Aorta (tissue), 5 donors: ENCODE measurements around the gene SNRNP25. TPM values are rescaled to one million over a fixed set of nuclear protein-coding genes. Genes with fewer than 3 reads are reported as not detected.

ENCODE experiments used
- ATAC-seq: fragments of 200-7000 bp; cut with Tn5 transposase; one replicate; pipeline ENCODE4 v1.9.1; 2022; ENCODE audit warnings: moderate library complexity; ENCODE audit not compliant: low FRiP score
- DNase-seq, 2 donors: peaks; one replicate each; pipeline ENCODE4 v3.0.0-alpha.2; 2020
- H3K27ac ChIP-seq, 2 donors: one replicate each; pipeline ENCODE4 v1.5.1; 2013; ENCODE audit warnings: low read length in 2 of 2, mild to moderate bottlenecking in 2 of 2, moderate library complexity in 2 of 2, control low read depth in 1 of 2, inconsistent platforms in 1 of 2, low read depth in 1 of 2
- H3K27me3 ChIP-seq, 2 donors: one replicate each; pipeline ENCODE4 v1.6.1; 2013; ENCODE audit warnings: control low read depth in 1 of 2, low read length in 1 of 2, mild to moderate bottlenecking in 1 of 2, moderate library complexity in 1 of 2; ENCODE audit not compliant: insufficient read depth in 2 of 2, control insufficient read depth in 1 of 2
- H3K36me3 ChIP-seq, 2 donors: one replicate each; pipeline ENCODE4 v1.6.1; 2013; ENCODE audit warnings: control low read depth in 1 of 2, low read length in 1 of 2, mild to moderate bottlenecking in 1 of 2; ENCODE audit not compliant: insufficient read depth in 2 of 2, control insufficient read depth in 1 of 2
- H3K4me1 ChIP-seq, 2 donors: one replicate each; pipeline ENCODE4 v1.6.1; 2013; ENCODE audit warnings: low read length in 2 of 2, control low read depth in 1 of 2, mild to moderate bottlenecking in 1 of 2, moderate library complexity in 1 of 2; ENCODE audit not compliant: insufficient read depth in 2 of 2, control insufficient read depth in 1 of 2
- H3K4me3 ChIP-seq, 2 donors: one replicate each; pipeline ENCODE4 v1.5.1; 2013; ENCODE audit warnings: low read length in 2 of 2, control low read depth in 1 of 2, mild to moderate bottlenecking in 1 of 2
- H3K9me3 ChIP-seq: one replicate; pipeline ENCODE4 v1.6.1; 2013; ENCODE audit warnings: mild to moderate bottlenecking, low read length; ENCODE audit not compliant: control insufficient read depth
- WGBS, 2 donors: extraction: QIAGEN DNeasy Blood & Tissue Kit; methylation state at CpG; one replicate each; pipeline ENCODE4 v1.1.7; 2013; 5-methylcytosine and 5-hydroxymethylcytosine counted together
- intact Hi-C, 2 donors: fragments of 100-400 bp; cut with DNase I; formaldehyde crosslinking; loops; one replicate each; pipeline versions ENCODE4 v1.14.2 to v1.15.0; 2022
- polyA plus RNA-seq, 2 donors: library from polyadenylated mRNA; stranded (reverse); fragments of 200-250 nt; gene quantifications; one replicate each; pipeline ENCODE4 v1.2.3, GENCODE V29; 2013
- total RNA-seq, 2 donors: library from RNA; stranded (reverse); fragmentation: NEBNext Ultra II Directional; extraction: Animal tissue kit (Norgen Biotek cat#: 25700); gene quantifications; one replicate each; pipeline ENCODE4 v1.2.1, GENCODE V29; 2021
- donor health status: healthy with polysubstance abuse.
- donor health status: Bipolar disorder and iron deficiency.
- donor health status: DM: no; HTN: no; CAD: no.
- donor health status: DM: no; HTN: no; CAD: no.
- donor health status: DM: yes; HTN: yes; CAD: no.

SNRNP25 gene
- total and polyA plus RNA-seq, 4 donors, result 10.7 to 32.2 (median 14.8) TPM

GRCh38 chr16:78444-79150 is 25.0 kb downstream of the SNRNP25 start:
- H3K27me3 ChIP-seq, result no peaks in the 10 kb centered on the region
- H3K9me3 ChIP-seq, result no peaks in the 10 kb centered on the region
- peak overlapping the region; percentile 72 to 76 for H3K27ac ChIP-seq

GRCh38 chr16:79151-80054 is 25.8 kb downstream of the SNRNP25 start:
- Histone ChIP-seq H3K9me3 (no peaks in the 10 kb centered on the region), H3K27ac (peak overlapping the region; percentile 67 to 72), H3K27me3 (no peaks in the 10 kb centered on the region), H3K4me1 (peaks cover 0 to 3% of the 10 kb centered on the region in 2 donors), H3K4me3 (no peak overlapping the region), H3K36me3 (peaks cover 0 to 2% of the 10 kb centered on the region in 2 donors)
- no peak for ATAC-seq
- 58 to 61% methylated on average over 32 of the region's 32 CpGs for WGBS, 2 donors
- no peak for DNase-seq
- intact Hi-C loops, result no loop called here

More at GRCh38 chr16:78444-79150, 25.0 kb downstream of the SNRNP25 start:
- ATAC-seq, result peak; percentile 5
- DNase-seq, result no peak
- WGBS, 2 donors, result 1% methylated on average over 35 to 36 of the region's 36 CpGs
- intact Hi-C loops, result no loop called here
- Histone ChIP-seq H3K4me1 (peaks cover 0 to 3% of the 10 kb centered on the region in 2 donors), H3K36me3 (peaks cover 0 to 2% of the 10 kb centered on the region in 2 donors), H3K4me3 (peak overlapping the region; percentile 74 to 77)

GRCh38 chr16:83060-83603 is 29.5 kb downstream of the SNRNP25 start:
- Histone ChIP-seq H3K36me3 (peaks cover 0 to 4% of the 10 kb centered on the region in 2 donors), H3K9me3 (no peaks in the 10 kb centered on the region), H3K27ac (peak overlapping the region in 1 of 2 donors; percentile 4), H3K4me1 (no peaks in the 10 kb centered on the region), H3K27me3 (no peaks in the 10 kb centered on the region), H3K4me3 (no peak overlapping the region)
- intact Hi-C loops, result no loop called here
- no peak for ATAC-seq
- WGBS, 2 donors, result 95% methylated on average over 30 to 31 of the region's 31 CpGs
- DNase-seq, result no peak

- intact Hi-C loops, result no loop called here
- ATAC-seq, result peak; percentile 49
Observed at GRCh38 chr16:83781-84615, 30.4 kb downstream of the SNRNP25 start.

GRCh38 chr16:84718-85406 is 31.2 kb downstream of the SNRNP25 start:
- H3K4me1 ChIP-seq, result no peaks in the 10 kb centered on the region
- H3K27me3 ChIP-seq, result no peaks in the 10 kb centered on the region
- H3K36me3 ChIP-seq, result peaks cover 0 to 6% of the 10 kb centered on the region in 2 donors
- no peaks in the 10 kb centered on the region for H3K9me3 ChIP-seq
- ATAC-seq, result peak; percentile 89
- H3K27ac ChIP-seq, result peak overlapping the region; percentile 20 to 68
- intact Hi-C loops, result no loop called here
- no peak overlapping the region for H3K4me3 ChIP-seq
- WGBS, 2 donors, result 15 to 17% methylated on average over 7 of the region's 7 CpGs
- DNase-seq, result peak; percentile 92 to 95

More at GRCh38 chr16:83781-84615, 30.4 kb downstream of the SNRNP25 start:
- WGBS, 2 donors, result 8 to 11% methylated on average over 21 of the region's 21 CpGs
- H3K9me3 ChIP-seq, result no peaks in the 10 kb centered on the region
- H3K36me3 ChIP-seq, result peaks cover 0 to 4% of the 10 kb centered on the region in 2 donors
- DNase-seq, result no peak
- H3K27ac ChIP-seq, result peak overlapping the region; percentile 10 to 68
- H3K4me3 ChIP-seq, result no peak overlapping the region
- H3K27me3 ChIP-seq, result no peaks in the 10 kb centered on the region
- H3K4me1 ChIP-seq, result no peaks in the 10 kb centered on the region

- DNase-seq (peak in 1 of 2 donors; percentile 56), ATAC-seq (no peak)
- no peaks in the 10 kb centered on the region for H3K4me1 ChIP-seq
- no peaks in the 10 kb centered on the region for H3K27me3 ChIP-seq
- intact Hi-C loops, result no loop called here
- H3K4me3 ChIP-seq, result no peak overlapping the region
- WGBS, 2 donors, result 57 to 68% methylated on average over 18 of the region's 18 CpGs
- no peaks in the 10 kb centered on the region for H3K9me3 ChIP-seq
- H3K27ac ChIP-seq, result peak overlapping the region; percentile 20 to 65
- H3K36me3 ChIP-seq, result peaks cover 0 to 6% of the 10 kb centered on the region in 2 donors
Observed at GRCh38 chr16:85407-85782, 31.8 kb downstream of the SNRNP25 start.

GRCh38 chr16:85865-86264 is 32.2 kb downstream of the SNRNP25 start:
- Histone ChIP-seq H3K27ac (peak overlapping the region in 1 of 2 donors; percentile 9), H3K9me3 (no peaks in the 10 kb centered on the region), H3K4me3 (no peak overlapping the region), H3K36me3 (peaks cover 0 to 5% of the 10 kb centered on the region in 2 donors), H3K27me3 (no peaks in the 10 kb centered on the region), H3K4me1 (no peaks in the 10 kb centered on the region)
- intact Hi-C loops, result no loop called here
- ATAC-seq, result no peak
- no peak for DNase-seq
- WGBS, 2 donors, result 72 to 78% methylated on average over 9 of the region's 9 CpGs
